Breast epithelium (tissue), 4 donors: Measurements from ENCODE around the gene MYEOV. TPM values are rescaled to one million over a fixed set of nuclear protein-coding genes. Genes with fewer than 3 reads are reported as not detected.

Experiments
- DNase-seq, 2 donors: peaks; one replicate each; pipeline ENCODE4 v3.0.0-alpha.2; 2019; ENCODE audit warnings: low spot score in 2 of 2
- H3K27ac ChIP-seq, 2 donors: fragments of 200-600 bp; sonication (generic) in 1 of 2; one replicate each; pipeline ENCODE4 v1.5.1; 2016 to 2019; ENCODE audit warnings: mild to moderate bottlenecking in 1 of 2
- H3K27me3 ChIP-seq, 2 donors: fragments of 200-600 bp; sonication (generic) in 1 of 2; one replicate each; pipeline versions ENCODE4 v1.5.1 to v1.6.0; 2017 to 2019; ENCODE audit warnings: control low read depth in 1 of 2, mild to moderate bottlenecking in 1 of 2
- H3K36me3 ChIP-seq: fragments of 200-600 bp; one replicate; pipeline ENCODE4 v1.5.1; 2019
- H3K4me1 ChIP-seq, 2 donors: fragments of 200-600 bp; sonication (generic); one replicate each; pipeline ENCODE4 v1.5.1; 2016 to 2019; ENCODE audit warnings: control low read depth in 1 of 2
- H3K4me3 ChIP-seq, 3 donors: fragments of 200-600 bp; sonication (generic); 1 replicate in 2 of 3; 2 replicates in 1 of 3; pipeline ENCODE4 v1.5.1; 2016 to 2019; ENCODE audit warnings: mild to moderate bottlenecking in 3 of 3, moderate library complexity in 2 of 3
- H3K9me3 ChIP-seq, 2 donors: fragments of 200-600 bp; sonication (generic) in 1 of 2; one replicate each; pipeline ENCODE4 v1.5.1; 2016 to 2019; ENCODE audit warnings: control low read depth in 1 of 2
- CTCF ChIP-seq, 3 donors: fragments of 450-650 bp; IDR thresholded peaks; one replicate each; pipeline ENCODE4 v1.5.1; 2016 to 2017; ENCODE audit warnings: antibody characterized with exemption in 3 of 3, mild to moderate bottlenecking in 3 of 3, moderate library complexity in 3 of 3
- POLR2A ChIP-seq: fragments of 450-650 bp; IDR thresholded peaks from one replicate; pipeline ENCODE4 v1.6.1; 2016; ENCODE audit warnings: antibody characterized with exemption, mild to moderate bottlenecking, moderate library complexity
- POLR2AphosphoS5 ChIP-seq, 3 donors: sonication (generic); formaldehyde crosslinking; IDR thresholded peaks; one replicate each; pipeline ENCODE4 v1.6.1; 2017; ENCODE audit warnings: antibody characterized with exemption in 3 of 3
- intact Hi-C: fragments of 100-400 bp; cut with DNase I; formaldehyde crosslinking; loops from one replicate; pipeline ENCODE4 v1.15.1; 2023; ENCODE audit warnings: low total_unique reads
- total RNA-seq, 3 donors: library from RNA; depleted of rRNA; stranded (reverse); fragments of >200 nt; gene quantifications; one replicate each; pipeline ENCODE4 v1.1.0, GENCODE V29; 2016

Gene MYEOV
- total RNA-seq, 3 donors from 2014 or later = 2.8 to 22.0 (median 18.7) TPM

- intact Hi-C loops = no loop called here
- Histone ChIP-seq H3K4me3 (no peak overlapping the region), H3K36me3 (no peaks in the 10 kb centered on the region), H3K27me3 (no peaks in the 10 kb centered on the region), H3K4me1 (no peaks in the 10 kb centered on the region), H3K27ac (no peak overlapping the region), H3K9me3 (no peaks in the 10 kb centered on the region)
- TF ChIP-seq POLR2A = no peak
- no peak for TF ChIP-seq POLR2AphosphoS5 (IDR thresholded peaks at IDR 0.05)
- TF ChIP-seq CTCF (IDR thresholded peaks at IDR 0.05) = no peak
- DNase-seq = no peak
These were observed 23.8 kb upstream of the MYEOV start for GRCh38 chr11:69269926-69270697.

- H3K27me3 ChIP-seq = no peaks in the 10 kb centered on the region
These were observed 23.0 kb upstream of the MYEOV start for GRCh38 chr11:69270941-69271340.

GRCh38 chr11:69272055-69272454 is 21.9 kb upstream of the MYEOV start:
- intact Hi-C loops = no loop called here
- no peaks in the 10 kb centered on the region for H3K4me1 ChIP-seq
- no peak for TF ChIP-seq POLR2A
- TF ChIP-seq POLR2AphosphoS5 (IDR thresholded peaks at IDR 0.05) = no peak
- no peak for TF ChIP-seq CTCF (IDR thresholded peaks at IDR 0.05)
- no peaks in the 10 kb centered on the region for H3K9me3 ChIP-seq
- no peaks in the 10 kb centered on the region for H3K36me3 ChIP-seq
- no peaks in the 10 kb centered on the region for H3K27me3 ChIP-seq
- no peak for DNase-seq
- H3K4me3 ChIP-seq = no peak overlapping the region
- H3K27ac ChIP-seq = no peak overlapping the region

More at GRCh38 chr11:69270941-69271340, 23.0 kb upstream of the MYEOV start:
- no peaks in the 10 kb centered on the region for H3K36me3 ChIP-seq
- no peaks in the 10 kb centered on the region for H3K9me3 ChIP-seq
- DNase-seq = no peak
- intact Hi-C loops = no loop called here
- no peaks in the 10 kb centered on the region for H3K4me1 ChIP-seq
- no peak overlapping the region for H3K4me3 ChIP-seq
- TF ChIP-seq POLR2A (no peak), CTCF (IDR thresholded peaks at IDR 0.05) (no peak), POLR2AphosphoS5 (IDR thresholded peaks at IDR 0.05) (no peak)
- H3K27ac ChIP-seq = no peak overlapping the region

GRCh38 chr11:69272831-69273485 is 21.0 kb upstream of the MYEOV start:
- Histone ChIP-seq H3K27me3 (no peaks in the 10 kb centered on the region), H3K4me1 (peaks cover 0 to 9% of the 10 kb centered on the region in 2 donors), H3K4me3 (no peak overlapping the region), H3K9me3 (no peaks in the 10 kb centered on the region), H3K36me3 (no peaks in the 10 kb centered on the region), H3K27ac (peak overlapping the region; percentile 27 to 80)
- peak; percentile 37 to 71 for DNase-seq
- intact Hi-C loops = no loop called here
- no peak for TF ChIP-seq POLR2AphosphoS5 (IDR thresholded peaks at IDR 0.05)
- no peak for TF ChIP-seq CTCF (IDR thresholded peaks at IDR 0.05)
- no peak for TF ChIP-seq POLR2A

GRCh38 chr11:69273571-69273970 is 20.4 kb upstream of the MYEOV start:
- TF ChIP-seq POLR2AphosphoS5 (IDR thresholded peaks at IDR 0.05) = no peak
- no peak for TF ChIP-seq CTCF (IDR thresholded peaks at IDR 0.05)
- TF ChIP-seq POLR2A = no peak
- H3K4me3 ChIP-seq = no peak overlapping the region
- intact Hi-C loops = no loop called here
- H3K27me3 ChIP-seq = no peaks in the 10 kb centered on the region
- peaks cover 0 to 13% of the 10 kb centered on the region in 2 donors for H3K4me1 ChIP-seq
- H3K36me3 ChIP-seq = no peaks in the 10 kb centered on the region
- H3K9me3 ChIP-seq = no peaks in the 10 kb centered on the region
- peak overlapping the region; percentile 27 to 80 for H3K27ac ChIP-seq
- DNase-seq = no peak
